HG03108 (cell line): ENCODE results near the gene OFD1.
A peak's percentile ranks its signal among the peaks of the same experiment; 100 is the strongest.
"Not testable (repeated sequence)": the region's sequence is repeated elsewhere in the genome, so short reads cannot be mapped to it uniquely, and the experiment has no call there.

Experiments
- ATAC-seq: cut with Tn5 transposase; IDR thresholded peaks from one replicate; pipeline ENCODE4 v1.9.1; 2021; ENCODE audit warnings: moderate library complexity; ENCODE audit not compliant: unreplicated experiment

The OFD1 gene

DNA sequence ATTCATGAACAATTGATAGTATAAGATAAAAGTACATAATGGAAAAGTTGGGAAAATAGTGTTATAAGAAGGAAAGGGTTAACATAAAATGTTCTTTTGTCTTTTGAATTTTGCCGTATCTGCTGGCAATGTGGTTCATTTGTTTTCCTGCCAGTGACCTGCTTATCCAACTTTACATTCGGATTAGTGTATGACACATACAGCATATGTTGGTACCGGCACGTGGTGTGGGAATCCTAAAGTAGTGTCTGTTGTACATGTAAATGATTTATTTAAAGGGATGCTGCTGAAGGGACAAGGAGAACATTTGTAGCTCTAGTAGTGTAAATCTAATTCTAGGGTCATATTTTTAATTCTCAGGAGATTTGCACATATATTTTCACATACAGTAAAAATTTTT is 34.2 kb upstream of the OFD1 start:
- ATAC-seq, result no peak

DNA sequence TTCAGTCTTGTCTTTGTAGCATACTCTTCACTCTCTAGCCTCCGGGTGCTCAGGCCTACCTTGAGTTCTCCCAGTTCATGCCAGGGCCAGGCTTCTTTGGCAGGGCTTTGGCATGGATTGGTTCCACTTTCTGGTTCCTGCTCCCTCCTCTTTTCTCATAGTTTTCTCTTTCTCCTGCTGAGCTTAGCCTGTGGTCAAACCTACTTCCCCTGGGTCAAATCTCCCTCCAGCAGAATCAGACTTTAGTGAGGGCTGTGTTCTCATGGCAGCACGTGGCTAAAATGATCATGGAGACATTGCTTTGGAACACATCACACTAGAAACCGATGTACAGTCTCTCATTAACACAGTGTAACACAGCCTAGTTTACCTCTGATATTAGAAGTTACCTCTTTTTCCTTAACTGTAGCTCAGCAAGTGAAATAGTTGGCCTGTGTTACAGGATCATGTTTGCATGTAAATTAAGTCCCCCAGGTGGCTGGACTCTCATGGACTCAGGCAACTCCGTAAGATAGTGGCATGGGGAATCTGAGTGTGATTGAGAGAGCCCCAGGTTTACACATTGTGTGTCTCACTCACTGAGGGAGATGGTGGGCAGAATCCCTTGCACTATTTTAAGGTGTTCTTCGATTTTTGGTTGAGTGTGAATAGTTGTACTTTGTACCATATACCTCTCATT is 32.3 kb upstream of the OFD1 start:
- ATAC-seq, result no peak

- ATAC-seq, result no peak
Observed at GRCh38 chrX:13703135-13703534, 31.4 kb upstream of the OFD1 start.

GRCh38 chrX:13703589-13703988 is 31.0 kb upstream of the OFD1 start:
- ATAC-seq, result no peak

GRCh38 chrX:13711141-13711540 is 23.4 kb upstream of the OFD1 start:
- ATAC-seq, result no peak

DNA sequence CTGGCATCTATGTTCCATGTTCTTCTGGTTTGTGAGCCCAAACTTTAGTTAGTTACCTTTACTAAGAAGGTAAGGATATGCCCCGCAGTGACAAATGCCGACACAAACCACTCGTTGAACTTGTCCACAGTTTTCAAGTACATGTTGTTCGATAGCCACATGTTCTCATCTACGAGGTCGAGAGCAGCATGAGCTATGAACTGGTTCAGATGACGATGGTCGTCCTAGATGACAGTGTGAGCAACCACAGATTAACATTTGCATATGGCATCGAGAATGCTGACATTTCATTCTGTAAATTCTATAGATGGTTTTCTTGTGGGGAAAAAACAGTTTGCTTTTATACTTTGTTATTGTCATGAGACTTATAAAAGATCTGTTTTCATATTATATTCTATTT is 18.1 kb upstream of the OFD1 start:
- no peak for ATAC-seq

DNA sequence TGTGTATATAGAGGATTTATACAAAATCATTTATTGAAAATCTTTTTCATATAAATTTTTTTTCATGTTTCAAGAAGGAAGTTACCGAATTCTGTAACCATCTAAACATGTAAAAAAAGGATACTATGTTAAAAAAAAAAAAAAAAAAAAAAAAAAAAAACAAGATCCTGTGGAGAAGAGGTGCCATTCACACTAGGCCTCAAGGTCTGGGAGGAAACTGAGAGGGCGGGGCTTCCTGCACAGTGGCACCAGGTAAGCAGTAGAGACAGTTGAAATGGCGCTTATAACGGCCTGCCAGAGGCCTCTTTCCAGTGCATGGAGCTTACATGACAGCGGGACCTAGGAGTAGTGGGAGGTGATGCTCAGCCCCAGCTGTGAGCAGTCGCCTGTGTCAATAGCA is 17.6 kb upstream of the OFD1 start:
- ATAC-seq, result no peak

GRCh38 chrX:13717700-13718472 is 16.7 kb upstream of the OFD1 start:
- ATAC-seq, result no peak

GRCh38 chrX:13719192-13719856 is 15.2 kb upstream of the OFD1 start:
- no peak for ATAC-seq

DNA sequence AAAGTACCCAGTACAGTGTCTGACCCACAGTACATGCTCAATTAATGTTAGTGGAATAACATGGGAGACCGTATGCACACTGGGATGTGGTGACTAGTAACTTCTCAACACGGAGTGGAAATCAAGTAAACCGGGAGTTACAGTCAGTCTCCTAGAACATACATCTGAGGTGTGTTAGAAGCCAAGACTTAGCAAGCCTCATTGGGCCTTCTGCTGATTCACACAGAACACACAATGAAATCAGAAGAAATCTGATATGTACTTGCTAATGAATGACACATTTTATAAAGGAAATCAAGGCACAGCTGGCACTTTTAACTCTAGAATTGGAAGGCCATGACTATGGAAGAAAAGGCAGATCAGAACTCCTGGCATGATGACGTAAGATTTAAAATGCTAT is 13.2 kb upstream of the OFD1 start:
- no peak for ATAC-seq

DNA sequence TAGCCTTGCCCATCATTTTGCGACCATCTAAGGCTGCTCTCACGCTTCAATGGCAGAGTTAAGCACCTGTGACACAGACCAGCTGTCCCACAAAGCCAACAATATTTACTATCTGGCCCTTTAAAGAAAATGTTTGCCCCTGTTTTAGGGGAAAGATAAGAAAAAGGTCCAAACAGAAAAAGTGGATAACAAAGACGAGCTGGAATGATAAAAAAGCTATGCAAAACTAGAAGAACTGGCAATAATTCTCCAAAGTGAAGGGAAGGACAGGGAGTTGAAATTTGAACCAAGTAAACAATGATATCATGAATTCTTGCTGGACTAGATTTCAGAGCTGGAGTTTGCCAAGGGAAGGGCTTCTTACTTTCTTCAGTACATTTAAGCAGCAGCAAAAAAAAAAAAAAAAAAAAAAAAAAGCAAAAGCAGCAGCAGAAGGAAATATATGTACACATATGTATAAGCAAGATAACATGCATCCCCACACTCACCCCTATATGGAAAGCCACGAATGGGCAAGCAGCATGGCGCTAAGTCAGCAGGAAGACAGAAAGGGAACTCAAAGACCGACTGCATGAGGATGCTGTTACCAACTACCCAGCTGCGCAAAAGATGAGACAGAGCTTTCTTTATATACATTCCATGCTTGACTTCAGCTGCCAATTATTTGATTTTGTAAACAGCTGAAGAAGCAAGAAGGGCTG is 12.6 kb upstream of the OFD1 start:
- ATAC-seq, result no peak

DNA sequence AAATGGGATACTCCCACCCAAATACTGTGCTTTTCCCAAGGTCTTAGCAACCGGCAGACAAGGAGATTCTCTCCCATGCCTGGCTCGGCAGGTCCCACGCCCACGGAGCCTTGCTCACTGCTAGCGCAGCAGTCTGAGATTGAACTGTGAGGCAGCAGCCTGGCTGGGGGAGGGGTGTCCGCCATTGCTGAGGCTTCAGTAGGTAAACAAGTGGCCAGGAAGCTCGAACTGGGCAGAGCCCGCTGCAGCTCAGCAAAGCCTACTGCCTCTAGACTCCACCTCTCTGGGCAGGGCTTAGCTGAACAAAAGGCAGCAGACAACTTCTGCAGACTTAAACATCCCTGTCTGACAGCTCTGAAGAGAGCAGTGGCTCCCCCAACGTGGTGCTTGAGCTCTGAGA is 9.7 kb upstream of the OFD1 start:
- not testable (repeated sequence) for ATAC-seq

DNA sequence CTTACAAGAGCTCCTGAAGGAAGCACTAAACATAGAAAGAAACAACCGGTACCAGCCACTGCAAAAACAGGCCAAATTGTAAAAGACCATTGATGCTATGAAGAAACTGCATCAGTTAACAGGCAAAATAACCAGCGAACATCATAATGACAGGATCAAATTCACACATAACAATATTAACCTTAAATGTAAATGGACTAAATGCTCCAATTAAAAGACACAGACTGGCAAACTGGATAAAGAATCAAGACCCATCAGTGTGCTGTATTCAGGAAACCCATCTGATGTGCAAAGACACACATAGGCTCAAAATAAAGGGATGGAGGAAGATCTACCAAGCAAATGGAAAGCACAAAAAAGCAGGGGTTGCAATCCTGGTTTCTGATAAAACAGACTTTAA is 8.0 kb upstream of the OFD1 start:
- not testable (repeated sequence) for ATAC-seq

- not testable (repeated sequence) for ATAC-seq
Observed at GRCh38 chrX:13730523-13730922, 4.0 kb upstream of the OFD1 start.

- ATAC-seq, result no peak
Observed at GRCh38 chrX:13732246-13733067, 2.1 kb upstream of the OFD1 start.

DNA sequence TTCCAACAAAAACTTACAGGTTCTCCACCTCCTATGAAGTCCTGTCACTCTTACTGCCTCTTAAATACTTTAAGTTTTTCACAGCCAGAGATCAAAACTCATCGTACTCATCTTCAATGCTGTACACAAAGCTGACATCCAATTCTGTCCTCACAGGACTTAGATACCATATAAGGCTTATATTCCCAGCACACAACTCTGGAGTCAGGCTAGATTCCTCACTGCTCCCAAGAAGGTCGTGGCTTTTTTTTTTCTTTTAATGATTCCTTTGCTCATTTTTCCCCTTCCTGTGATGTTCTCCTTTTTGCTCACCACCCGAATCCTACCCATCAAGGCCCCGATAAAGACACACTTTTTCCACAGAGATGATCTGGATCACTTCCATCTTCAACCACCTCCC is 1.0 kb upstream of the OFD1 start:
- ATAC-seq, result no peak

DNA sequence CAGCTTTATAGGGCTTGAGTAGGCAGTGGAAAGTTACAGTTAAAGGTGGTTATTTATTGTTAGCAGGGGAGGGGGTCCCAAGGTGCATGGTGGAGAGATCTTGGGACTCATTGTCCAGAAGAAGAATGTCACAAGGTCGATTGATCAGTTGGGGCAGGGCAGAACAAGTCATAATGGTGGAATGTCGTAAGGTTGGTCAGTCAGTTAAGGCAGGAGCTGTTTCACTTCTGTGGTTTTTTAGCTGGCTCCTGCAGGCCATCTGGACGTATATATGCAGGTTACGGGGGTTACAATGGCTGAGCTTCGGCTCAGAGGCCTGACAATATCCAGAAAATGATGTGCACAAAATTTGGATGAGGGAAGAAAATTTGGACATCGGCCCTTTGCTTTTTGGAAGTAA is 7.1 kb downstream of the OFD1 start:
- ATAC-seq, result no peak

GRCh38 chrX:13742397-13743176 is 8.0 kb downstream of the OFD1 start:
- peak; percentile 93 for ATAC-seq

DNA sequence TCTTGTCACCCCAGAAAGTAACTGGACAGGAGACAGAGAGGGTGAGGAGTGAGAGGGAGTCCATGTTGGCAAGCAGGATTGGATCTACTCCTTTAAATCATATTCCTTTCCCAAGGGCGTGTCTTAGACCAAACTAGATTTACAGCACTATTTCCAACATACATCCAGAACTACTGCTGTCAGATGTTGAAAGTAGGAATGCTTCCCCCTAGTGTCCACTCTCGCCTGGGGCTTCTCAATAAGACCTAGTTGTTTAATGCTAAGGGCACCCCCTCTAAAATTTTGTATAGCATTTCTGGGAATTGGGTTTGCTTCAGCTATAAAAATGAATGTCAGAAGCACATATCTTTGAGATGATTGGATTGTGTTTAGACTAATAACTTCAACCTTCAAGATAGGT is 13.3 kb downstream of the OFD1 start:
- ATAC-seq, result no peak

DNA sequence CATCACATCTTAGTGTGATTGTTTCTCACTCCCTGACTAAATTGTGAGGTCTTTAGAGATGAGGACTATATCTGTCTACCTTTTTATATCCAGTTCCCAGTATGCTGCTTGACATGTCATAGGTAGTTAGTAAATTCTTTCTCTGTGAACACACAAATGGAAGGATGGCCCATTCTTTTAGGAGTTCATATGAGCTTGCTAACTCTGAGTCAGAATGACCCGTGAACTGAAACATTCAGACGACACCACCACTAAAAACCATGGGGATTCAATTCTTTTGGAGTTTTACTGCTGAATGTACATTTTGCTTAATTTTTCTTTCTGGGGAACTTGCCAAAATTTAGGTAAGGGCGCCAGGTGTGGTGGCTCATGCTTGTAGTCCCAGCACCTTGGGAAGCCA is 13.9 kb downstream of the OFD1 start:
- no peak for ATAC-seq
